ENCODE data around the gene TNRC6C. TPM values are rescaled to one million over a fixed set of nuclear protein-coding genes. Genes with fewer than 3 reads are reported as not detected.
A peak's percentile ranks its signal among the peaks of the same experiment; 100 is the strongest.

Gene TNRC6C
- total RNA-seq, 2 experiments from 2014 or later, result 50.7 to 57.3 TPM

DNA sequence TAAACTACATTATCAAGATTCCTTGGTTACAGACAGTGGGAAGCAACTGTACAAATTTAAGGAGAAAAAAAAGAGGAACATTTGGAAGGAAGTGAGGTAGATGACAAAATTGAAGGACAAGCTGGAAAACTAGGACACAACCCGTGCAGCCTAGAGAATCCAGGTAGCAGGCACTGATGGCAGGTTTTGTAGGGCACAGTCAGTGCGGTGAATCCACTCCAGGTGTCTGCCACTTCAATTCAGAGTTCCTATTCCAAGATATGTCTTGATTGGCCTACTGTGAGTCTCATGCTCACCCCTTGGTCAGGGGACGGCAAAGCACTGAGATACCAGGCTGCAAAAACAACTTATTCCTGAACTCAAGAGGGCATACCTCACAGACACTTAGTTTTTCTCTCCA lies 37.8 kb downstream of the TNRC6C start:
- TF ChIP-seq, protein P1, sequence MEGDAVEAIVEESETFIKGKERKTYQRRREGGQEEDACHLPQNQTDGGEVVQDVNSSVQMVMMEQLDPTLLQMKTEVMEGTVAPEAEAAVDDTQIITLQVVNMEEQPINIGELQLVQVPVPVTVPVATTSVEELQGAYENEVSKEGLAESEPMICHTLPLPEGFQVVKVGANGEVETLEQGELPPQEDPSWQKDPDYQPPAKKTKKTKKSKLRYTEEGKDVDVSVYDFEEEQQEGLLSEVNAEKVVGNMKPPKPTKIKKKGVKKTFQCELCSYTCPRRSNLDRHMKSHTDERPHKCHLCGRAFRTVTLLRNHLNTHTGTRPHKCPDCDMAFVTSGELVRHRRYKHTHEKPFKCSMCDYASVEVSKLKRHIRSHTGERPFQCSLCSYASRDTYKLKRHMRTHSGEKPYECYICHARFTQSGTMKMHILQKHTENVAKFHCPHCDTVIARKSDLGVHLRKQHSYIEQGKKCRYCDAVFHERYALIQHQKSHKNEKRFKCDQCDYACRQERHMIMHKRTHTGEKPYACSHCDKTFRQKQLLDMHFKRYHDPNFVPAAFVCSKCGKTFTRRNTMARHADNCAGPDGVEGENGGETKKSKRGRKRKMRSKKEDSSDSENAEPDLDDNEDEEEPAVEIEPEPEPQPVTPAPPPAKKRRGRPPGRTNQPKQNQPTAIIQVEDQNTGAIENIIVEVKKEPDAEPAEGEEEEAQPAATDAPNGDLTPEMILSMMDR (IDR thresholded peaks at IDR 0.05), result no peak
- Mint-ChIP-seq H3K27me3 (no peaks in the 10 kb centered on the region), H3K4me3 (no peak overlapping the region), H3K4me1 (ENCODE audit: low read depth) (peaks cover 87% of the 10 kb centered on the region), H3K27ac (peak overlapping the region; percentile 83), H3K9me3 (no peaks in the 10 kb centered on the region), H3K36me3 (ENCODE audit: low read depth) (peaks cover 27% of the 10 kb centered on the region)
- Histone ChIP-seq H3K27me3 (ENCODE audit: control insufficient read depth in 1 of 2, insufficient read depth in 2 of 2, low read length in 2 of 2) (no peaks in the 10 kb centered on the region), H3K9me3 (ENCODE audit: control insufficient read depth in 1 of 2, insufficient read depth in 1 of 2, low read length in 2 of 2) (no peaks in the 10 kb centered on the region), H3K27ac (ENCODE audit: low read depth in 1 of 2, low read length in 2 of 2) (no peak overlapping the region), H3K4me1 (ENCODE audit: insufficient read depth, low read length) (peaks cover 38% of the 10 kb centered on the region), H3K36me3 (ENCODE audit: insufficient read depth, low read length) (peaks cover 14% of the 10 kb centered on the region), H3K4me3 (ENCODE audit: low read length) (no peak overlapping the region)
- CTCF ChIA-PET, result no interaction called here
- intact Hi-C loops (cut with DNase I, micrococcal nuclease), result no loop called here
- DNase-seq, result no peak
- ATAC-seq (ENCODE audit: poor library complexity), result no peak
- POLR2A ChIA-PET, result interaction anchor here (3.5 kb wide), 1 partner anchor 38 kb away, joined by 16 read pairs; the partner anchor contains the start of gene TNRC6C

DNA sequence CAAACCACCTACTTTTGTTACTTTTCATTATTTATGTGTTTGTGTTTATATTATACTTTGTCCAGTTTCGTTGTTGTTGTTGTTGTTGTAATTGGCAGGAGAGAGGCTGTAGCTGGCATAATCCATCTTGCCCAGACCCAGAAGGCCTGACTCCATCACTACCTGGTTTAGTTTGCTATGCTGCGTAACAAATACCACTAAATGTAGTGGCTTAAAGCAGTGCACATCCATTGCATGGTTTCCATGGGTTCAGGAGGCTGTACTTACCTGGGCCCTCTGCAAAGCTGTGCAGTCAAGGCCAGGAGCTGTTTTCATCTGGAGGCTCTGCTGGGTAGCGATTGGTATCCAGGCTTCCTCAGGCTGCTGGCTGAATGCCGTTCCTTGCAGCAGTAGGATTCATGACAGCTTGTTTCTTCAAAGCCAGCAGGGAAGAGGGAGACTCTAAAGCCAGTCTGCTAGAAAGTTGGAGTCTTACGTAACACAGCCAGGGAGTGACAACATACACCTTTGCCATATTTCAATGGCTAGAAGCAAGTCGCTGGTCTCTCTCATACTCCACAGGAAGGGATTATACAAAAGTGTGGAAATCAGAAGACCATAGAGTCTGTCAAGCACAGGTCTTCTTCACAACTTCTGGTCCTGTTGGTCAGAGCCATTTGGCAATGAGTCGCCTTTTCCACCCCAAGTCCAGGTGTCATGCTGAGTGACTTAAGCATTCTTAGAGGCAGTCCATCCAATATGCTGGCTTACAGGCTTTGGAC lies 41.1 kb downstream of the TNRC6C start:
- CTCF ChIA-PET, result no interaction called here
- no peaks in the 10 kb centered on the region for H3K27me3 Mint-ChIP-seq
- Histone ChIP-seq H3K9me3 (ENCODE audit: control insufficient read depth in 1 of 2, insufficient read depth in 1 of 2, low read length in 2 of 2) (no peaks in the 10 kb centered on the region), H3K4me3 (ENCODE audit: low read length) (no peak overlapping the region), H3K36me3 (ENCODE audit: insufficient read depth, low read length) (peaks cover 14% of the 10 kb centered on the region), H3K27me3 (ENCODE audit: control insufficient read depth in 1 of 2, insufficient read depth in 2 of 2, low read length in 2 of 2) (no peaks in the 10 kb centered on the region), H3K27ac (ENCODE audit: low read depth in 1 of 2, low read length in 2 of 2) (no peak overlapping the region), H3K4me1 (ENCODE audit: insufficient read depth, low read length) (peaks cover 34% of the 10 kb centered on the region)
- H3K36me3 Mint-ChIP-seq (ENCODE audit: low read depth), result peaks cover 40% of the 10 kb centered on the region
- no peak overlapping the region for H3K4me3 Mint-ChIP-seq
- H3K9me3 Mint-ChIP-seq, result no peaks in the 10 kb centered on the region
- ATAC-seq (ENCODE audit: poor library complexity) (no peak), DNase-seq (no peak)
- intact Hi-C loops (cut with DNase I, micrococcal nuclease), result loop anchor here in 1 of 2 experiments (2.0 kb wide), 1 partner anchor 39 kb away; no protein-coding TSS in a partner anchor
- TF ChIP-seq, protein P1 (IDR thresholded peaks at IDR 0.05), result no peak
- POLR2A ChIA-PET, result no interaction called here
- peak overlapping the region; percentile 45 for H3K27ac Mint-ChIP-seq
- H3K4me1 Mint-ChIP-seq (ENCODE audit: low read depth), result peaks cover 95% of the 10 kb centered on the region

DNA sequence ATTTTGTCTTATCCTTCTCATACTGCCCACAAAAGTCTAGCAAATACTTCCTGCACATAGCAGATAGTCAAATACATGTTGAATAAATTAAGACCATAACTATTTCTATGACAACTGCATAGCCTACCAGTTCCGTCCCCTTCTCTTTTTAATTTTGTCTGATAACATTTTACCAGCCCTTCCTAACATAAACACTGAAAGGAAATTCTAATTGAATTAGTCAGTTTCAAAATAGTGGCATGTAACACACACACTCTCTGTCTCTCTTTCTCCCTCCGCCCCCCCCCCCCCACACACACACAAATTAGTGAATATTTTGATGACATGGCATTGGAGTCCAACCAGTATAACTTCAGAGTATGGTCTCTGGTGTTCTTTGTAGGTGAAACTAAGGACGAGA lies 41.8 kb downstream of the TNRC6C start:
- Mint-ChIP-seq H3K36me3 (ENCODE audit: low read depth) (peaks cover 39% of the 10 kb centered on the region), H3K9me3 (no peaks in the 10 kb centered on the region), H3K27ac (peak overlapping the region; percentile 45), H3K4me1 (ENCODE audit: low read depth) (peaks cover 88% of the 10 kb centered on the region), H3K4me3 (no peak overlapping the region), H3K27me3 (no peaks in the 10 kb centered on the region)
- H3K36me3 ChIP-seq (ENCODE audit: insufficient read depth, low read length), result peaks cover 17% of the 10 kb centered on the region
- CTCF ChIA-PET, result no interaction called here
- POLR2A ChIA-PET, result no interaction called here
- peaks cover 29% of the 10 kb centered on the region for H3K4me1 ChIP-seq (ENCODE audit: insufficient read depth, low read length)
- ATAC-seq (ENCODE audit: poor library complexity) (no peak), DNase-seq (no peak)
- no peaks in the 10 kb centered on the region for H3K27me3 ChIP-seq (ENCODE audit: control insufficient read depth in 1 of 2, insufficient read depth in 2 of 2, low read length in 2 of 2)
- no peak overlapping the region for H3K27ac ChIP-seq (ENCODE audit: low read depth in 1 of 2, low read length in 2 of 2)
- intact Hi-C loops (cut with DNase I, micrococcal nuclease), result loop anchor here in 1 of 2 experiments (2.0 kb wide), 1 partner anchor 40 kb away; no protein-coding TSS in a partner anchor
- TF ChIP-seq, protein P1 (IDR thresholded peaks at IDR 0.05), result no peak
- no peak overlapping the region for H3K4me3 ChIP-seq (ENCODE audit: low read length)
- H3K9me3 ChIP-seq (ENCODE audit: control insufficient read depth in 1 of 2, insufficient read depth in 1 of 2, low read length in 2 of 2), result no peaks in the 10 kb centered on the region

All from CD4-positive, alpha-beta T cell (primary cell).